OCI-LY7 (cell line): ENCODE measurements around the gene GABARAP. TPM values are rescaled to one million over a fixed set of nuclear protein-coding genes. Genes with fewer than 3 reads are reported as not detected.

Source experiments
- BruUV-seq: library from RNA; stranded (reverse); fragments of 400-500 nt; replicated peaks from 2 replicates; lab custom pipeline; 2021; lab: Mats Ljungman, UMichigan
- CTCF ChIA-PET: fragments of 300-600 bp; sonication (Branson Sonifier 250); formaldehyde crosslinking; loops from one replicate; lab custom pipeline; 2022; ENCODE audit warnings: antibody characterized with exemption; ENCODE audit not compliant: unreplicated experiment; lab: Charles Lee
- POLR2A ChIA-PET: fragments of 300-600 bp; sonication (Branson Sonifier 250); formaldehyde crosslinking; loops from one replicate; lab custom pipeline; 2022; ENCODE audit warnings: antibody characterized with exemption; lab: Charles Lee
- DNase-seq: peaks from one replicate; pipeline ENCODE4 v3.0.0-alpha.2; 2015; ENCODE audit warnings: low spot score
- H2AFZ ChIP-seq: fragments of 200-600 bp; sonication (generic), shearing (Covaris generic); 2 replicates; pipeline ENCODE4 v1.6.1; 2014; ENCODE audit warnings: mild to moderate bottlenecking, antibody characterized with exemption, low read length, moderate library complexity
- H3K27ac ChIP-seq: fragments of 200-600 bp; sonication (generic); 2 replicates; pipeline ENCODE4 v1.5.1; 2014; ENCODE audit warnings: mixed run types, low read depth, mild to moderate bottlenecking, moderate library complexity, low read length, inconsistent platforms; ENCODE audit not compliant: poor library complexity, severe bottlenecking
- H3K36me3 ChIP-seq: fragments of 200-600 bp; sonication (generic); 2 replicates; pipeline ENCODE4 v1.6.1; 2014; ENCODE audit warnings: mild to moderate bottlenecking, antibody characterized with exemption, low read length, moderate library complexity, mixed read lengths; ENCODE audit not compliant: insufficient read depth
- H3K4me1 ChIP-seq: fragments of 200-600 bp; sonication (generic); 2 replicates; pipeline ENCODE4 v1.5.1; 2014; ENCODE audit warnings: mild to moderate bottlenecking, low read length; ENCODE audit not compliant: insufficient read depth, poor library complexity, severe bottlenecking
- H3K4me2 ChIP-seq: fragments of 200-600 bp; sonication (generic); 2 replicates; pipeline ENCODE4 v1.6.1; 2014; ENCODE audit warnings: mild to moderate bottlenecking, low read length
- H3K4me3 ChIP-seq: fragments of 200-600 bp; sonication (generic); 2 replicates; pipeline ENCODE4 v1.5.1; 2014; ENCODE audit warnings: mild to moderate bottlenecking, low read depth, low read length; ENCODE audit not compliant: poor library complexity, severe bottlenecking
- H3K79me2 ChIP-seq: fragments of 200-600 bp; sonication (generic); 2 replicates; pipeline ENCODE4 v1.6.1; 2016; ENCODE audit warnings: low read depth, mild to moderate bottlenecking, low read length, moderate library complexity, mixed read lengths; ENCODE audit not compliant: insufficient read depth
- H3K9me2 ChIP-seq: fragments of 200-600 bp; sonication (generic); 2 replicates; pipeline ENCODE4 v1.6.1; 2016; ENCODE audit warnings: mild to moderate bottlenecking, low read length, mixed read lengths; ENCODE audit not compliant: insufficient read depth
- H3K9me3 ChIP-seq: fragments of 200-600 bp; sonication (generic); 2 replicates; pipeline ENCODE4 v1.6.1; 2014; ENCODE audit warnings: mild to moderate bottlenecking, mixed run types, low read length, mixed read lengths
- H4K20me1 ChIP-seq: fragments of 200-600 bp; sonication (generic); 2 replicates; pipeline ENCODE4 v1.6.1; 2014; ENCODE audit warnings: mild to moderate bottlenecking, antibody characterized with exemption, low read length, moderate library complexity, mixed read lengths; ENCODE audit not compliant: insufficient read depth
- CTCF ChIP-seq: fragments of 200-600 bp; sonication (generic); conservative IDR thresholded peaks from 2 replicates; pipeline ENCODE4 v1.5.1; 2014; ENCODE audit warnings: mild to moderate bottlenecking, antibody characterized with exemption, low read length, moderate library complexity, mixed read lengths
- EZH2phosphoT487 ChIP-seq: fragments of 200-600 bp; sonication (generic); IDR thresholded peaks from 2 replicates; pipeline ENCODE4 v1.6.1; 2018; ENCODE audit warnings: low read depth, borderline replicate concordance, mild to moderate bottlenecking, mixed run types, antibody characterized with exemption, low read length, moderate library complexity, mixed read lengths
- intact Hi-C: fragments of 100-400 bp; cut with micrococcal nuclease; formaldehyde crosslinking; loops from one replicate; pipeline ENCODE4 v1.10.0; 2022; ENCODE audit not compliant: unreplicated experiment
- total RNA-seq, 2 experiments: library from RNA; depleted of rRNA in 1 of 2; stranded (reverse); fragments of >200 nt in 1 of 2; shearing (Covaris generic) in 1 of 2; gene quantifications; 2 replicates each; pipeline ENCODE4 v1.2.3, GENCODE V29; 2014 to 2022

The GABARAP gene
- total RNA-seq, 2 experiments from 2014 or later, result 128 to 199 TPM

DNA sequence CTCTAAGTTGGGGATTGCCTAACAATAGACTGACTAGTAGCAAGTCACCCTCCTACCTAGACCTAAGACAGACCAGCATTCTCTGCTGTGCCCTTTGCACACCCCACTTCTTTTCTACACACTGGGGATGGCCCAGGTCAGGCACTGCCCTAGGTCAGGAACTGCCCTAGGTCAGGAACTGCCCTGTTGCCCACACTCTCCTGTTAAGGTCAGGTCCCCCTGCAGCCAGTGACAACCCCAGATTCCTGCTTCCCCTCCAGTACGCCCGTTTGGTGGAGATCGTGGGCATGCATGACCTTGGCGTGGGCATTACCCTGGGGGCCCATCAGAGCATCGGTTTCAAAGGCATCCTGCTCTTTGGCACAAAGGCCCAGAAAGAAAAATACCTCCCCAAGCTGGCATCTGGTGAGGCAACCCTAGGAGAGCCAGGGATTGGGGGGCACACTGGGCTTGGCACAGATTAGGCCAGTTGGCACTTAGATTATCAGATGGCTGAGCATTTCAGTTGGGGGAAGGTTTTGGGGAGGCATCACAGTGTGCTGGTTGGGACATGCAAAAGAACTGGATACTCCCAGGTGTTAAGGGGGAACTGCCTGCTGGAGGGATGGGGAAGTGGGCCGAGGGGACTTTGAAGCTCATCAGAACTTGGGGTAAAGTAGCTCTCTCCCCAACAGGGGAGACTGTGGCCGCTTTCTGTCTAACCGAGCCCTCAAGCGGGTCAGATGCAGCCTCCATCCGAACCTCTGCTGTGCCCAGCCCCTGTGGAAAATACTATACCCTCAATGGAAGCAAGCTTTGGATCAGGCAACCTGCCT is 20.8 kb downstream of the GABARAP start:
- Histone ChIP-seq H4K20me1 (no peaks in the 10 kb centered on the region), H3K36me3 (peaks cover 57% of the 10 kb centered on the region), H2AFZ (no peak overlapping the region), H3K27ac (peak overlapping the region; percentile 52), H3K9me3 (no peaks in the 10 kb centered on the region), H3K9me2 (no peaks in the 10 kb centered on the region), H3K4me2 (peak overlapping the region; percentile 91), H3K4me3 (no peak overlapping the region), H3K4me1 (peaks cover 38% of the 10 kb centered on the region), H3K79me2 (peaks cover 6% of the 10 kb centered on the region)
- ChIA-PET POLR2A (no interaction called here), CTCF (interaction anchor here (0.7 to 2.1 kb wide), 3 partner anchors 13 to 116 kb away, joined by 3 to 7 read pairs (median 6); partner anchors contain the start of gene DVL2)
- no peak for DNase-seq
- intact Hi-C loops, result loop anchor here (1.0 to 2.0 kb wide), 2 partner anchors 13 to 75 kb away; partner anchors contain the start of gene DVL2
- TF ChIP-seq EZH2phosphoT487 (no peak), CTCF (no peak)
- BruUV-seq, result no TSS peak

GRCh38 chr17:7220593-7221277 is 21.5 kb downstream of the GABARAP start:
- Histone ChIP-seq H3K4me3 (peak overlapping the region; percentile 78), H3K4me1 (peaks cover 45% of the 10 kb centered on the region), H4K20me1 (no peaks in the 10 kb centered on the region), H3K36me3 (peaks cover 50% of the 10 kb centered on the region), H3K27ac (peak overlapping the region; percentile 52), H3K79me2 (peaks cover 13% of the 10 kb centered on the region), H2AFZ (no peak overlapping the region), H3K4me2 (peak overlapping the region; percentile 91), H3K9me2 (no peaks in the 10 kb centered on the region), H3K9me3 (no peaks in the 10 kb centered on the region)
- peak; percentile 74 for DNase-seq
- intact Hi-C loops, result loop anchor here (1.0 to 2.0 kb wide), 2 partner anchors 14 to 76 kb away; partner anchors contain the start of gene DVL2
- TF ChIP-seq CTCF (peak; percentile 85), EZH2phosphoT487 (no peak)
- ChIA-PET POLR2A (interaction anchor here (0.5 to 0.6 kb wide), 2 partner anchors 22 to 99 kb away, joined by 4 read pairs; partner anchors contain the start of gene GABARAP), CTCF (interaction anchor here (0.7 to 2.1 kb wide), 3 partner anchors 13 to 117 kb away, joined by 3 to 7 read pairs (median 6); partner anchors contain the start of gene DVL2)
- BruUV-seq, result no TSS peak
